ENCODE data around the gene NEDD9. TPM values are rescaled to one million over a fixed set of nuclear protein-coding genes. Genes with fewer than 3 reads are reported as not detected.

The NEDD9 gene
- total and polyA plus RNA-seq, 2 of the 13 experiments (the other 11 are each of a cell fraction or from before 2014, with no cell fraction given), result 27.1 to 389 TPM

GRCh38 chr6:11207199-11207968, 25.1 kb downstream of the NEDD9 start (continued):
- no peak for TF ChIP-seq ZNF280D (CRISPR knock-in tag; IDR thresholded peaks at IDR 0.05)
- TF ChIP-seq ZNF652 (CRISPR knock-in tag; IDR thresholded peaks at IDR 0.05; ENCODE audit: borderline replicate concordance, low read depth), result peak; percentile 58; the same call in 1 of the 2 replicates
- TF ChIP-seq ARID2 (CRISPR knock-in tag; IDR thresholded peaks at IDR 0.05; ENCODE audit: borderline replicate concordance), result 0 out of 2 replicates have a peak, but pooled peaks have one; percentile 67
- 0 out of 2 replicates have a peak, but pooled peaks have one; percentile 56 for TF ChIP-seq ZNF772 (CRISPR knock-in tag; IDR thresholded peaks at IDR 0.05)
- no peak for TF ChIP-seq ZNF572 (CRISPR knock-in tag; IDR thresholded peaks at IDR 0.05)
- TF ChIP-seq HCFC1 (IDR thresholded peaks at IDR 0.05; ENCODE audit: low read depth, low read length), result no peak
- peak; percentile 76 for TF ChIP-seq ATF2 (CRISPR knock-in tag; IDR thresholded peaks at IDR 0.05)
- no peak for TF ChIP-seq ZNF724P (CRISPR knock-in tag; IDR thresholded peaks at IDR 0.05; ENCODE audit: borderline replicate concordance)
- peak; percentile 39; the same call in 1 of the 2 replicates for TF ChIP-seq MIER2 (CRISPR knock-in tag; IDR thresholded peaks at IDR 0.05)
- no peak for TF ChIP-seq SP4 (CRISPR knock-in tag; IDR thresholded peaks at IDR 0.05)
- no peak for TF ChIP-seq TP53 (CRISPR knock-in tag; conservative IDR thresholded peaks at IDR 0.05)
- TF ChIP-seq ARHGAP35 (CRISPR knock-in tag; IDR thresholded peaks at IDR 0.05; ENCODE audit: borderline replicate concordance), result no peak
- peak; percentile 33; the same call in 1 of the 2 replicates for TF ChIP-seq ZSCAN31 (CRISPR knock-in tag; IDR thresholded peaks at IDR 0.05; ENCODE audit: low read depth)
- TF ChIP-seq GFI1 (CRISPR knock-in tag; IDR thresholded peaks at IDR 0.05; ENCODE audit: borderline replicate concordance), result 0 out of 2 replicates have a peak, but pooled peaks have one; percentile 37
- TF ChIP-seq, protein P1, sequence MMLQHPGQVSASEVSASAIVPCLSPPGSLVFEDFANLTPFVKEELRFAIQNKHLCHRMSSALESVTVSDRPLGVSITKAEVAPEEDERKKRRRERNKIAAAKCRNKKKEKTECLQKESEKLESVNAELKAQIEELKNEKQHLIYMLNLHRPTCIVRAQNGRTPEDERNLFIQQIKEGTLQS (CRISPR knock-in tag; IDR thresholded peaks at IDR 0.05), result peak; percentile 99
- no peak for TF ChIP-seq SMAD1 (CRISPR knock-in tag; IDR thresholded peaks at IDR 0.05; ENCODE audit: borderline replicate concordance, low read depth)
- TF ChIP-seq DNMT3B (CRISPR knock-in tag; conservative IDR thresholded peaks at IDR 0.05), result peak; percentile 98
- peak; percentile 85 for TF ChIP-seq HDAC2 (CRISPR knock-in tag; IDR thresholded peaks at IDR 0.05)
- TF ChIP-seq, protein P2, sequence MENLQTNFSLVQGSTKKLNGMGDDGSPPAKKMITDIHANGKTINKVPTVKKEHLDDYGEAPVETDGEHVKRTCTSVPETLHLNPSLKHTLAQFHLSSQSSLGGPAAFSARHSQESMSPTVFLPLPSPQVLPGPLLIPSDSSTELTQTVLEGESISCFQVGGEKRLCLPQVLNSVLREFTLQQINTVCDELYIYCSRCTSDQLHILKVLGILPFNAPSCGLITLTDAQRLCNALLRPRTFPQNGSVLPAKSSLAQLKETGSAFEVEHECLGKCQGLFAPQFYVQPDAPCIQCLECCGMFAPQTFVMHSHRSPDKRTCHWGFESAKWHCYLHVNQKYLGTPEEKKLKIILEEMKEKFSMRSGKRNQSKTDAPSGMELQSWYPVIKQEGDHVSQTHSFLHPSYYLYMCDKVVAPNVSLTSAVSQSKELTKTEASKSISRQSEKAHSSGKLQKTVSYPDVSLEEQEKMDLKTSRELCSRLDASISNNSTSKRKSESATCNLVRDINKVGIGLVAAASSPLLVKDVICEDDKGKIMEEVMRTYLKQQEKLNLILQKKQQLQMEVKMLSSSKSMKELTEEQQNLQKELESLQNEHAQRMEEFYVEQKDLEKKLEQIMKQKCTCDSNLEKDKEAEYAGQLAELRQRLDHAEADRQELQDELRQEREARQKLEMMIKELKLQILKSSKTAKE (CRISPR knock-in tag; IDR thresholded peaks at IDR 0.05; ENCODE audit: borderline replicate concordance), result peak; percentile 96
- peak; percentile 6; the same call in 1 of the 2 replicates for TF ChIP-seq HOXA5 (CRISPR knock-in tag; IDR thresholded peaks at IDR 0.05)
- TF ChIP-seq NFKBIZ (CRISPR knock-in tag; IDR thresholded peaks at IDR 0.05), result 0 out of 2 replicates have a peak, but pooled peaks have one; percentile 59
- peak; percentile 96 for TF ChIP-seq FOXK1 (CRISPR knock-in tag; IDR thresholded peaks at IDR 0.05; ENCODE audit: borderline replicate concordance, low read depth)
- TF ChIP-seq RXRA (CRISPR knock-in tag; IDR thresholded peaks at IDR 0.05), result no peak; the same call in 1 of the 2 replicates
- TF ChIP-seq ZFP1 (CRISPR knock-in tag; IDR thresholded peaks at IDR 0.05), result 0 out of 2 replicates have a peak, but pooled peaks have one; percentile 39

Data from HepG2 (cell line).